K562 (cell line): ENCODE measurements around the gene C10orf95. TPM values are rescaled to one million over a fixed set of nuclear protein-coding genes. Genes with fewer than 3 reads are reported as not detected.

Experiments used
- ELF2 ChIP-seq: fragments of 250-450 bp; sonication (Bioruptor Pico); IDR thresholded peaks from 2 replicates; pipeline ENCODE4 v1.5.0; 2021; ENCODE audit warnings: mild to moderate bottlenecking
- JUND ChIP-seq, 2 experiments: IDR thresholded peaks; 2 replicates in 1 of 2; 3 replicates in 1 of 2; pipeline ENCODE4 v1.6.1; 2011; ENCODE audit warnings: borderline replicate concordance in 2 of 2, low read depth in 2 of 2, low read length in 2 of 2, improper control_type of control experiment in 1 of 2, missing biosample characterization in 1 of 2, missing genetic modification characterization in 1 of 2, missing genetic modification reagents in 1 of 2
- L3MBTL2 ChIP-seq: fragments of 450-650 bp; IDR thresholded peaks from 2 replicates; pipeline ENCODE4 v1.6.1; 2016; ENCODE audit warnings: mild to moderate bottlenecking, moderate library complexity
- MAZ ChIP-seq, 2 experiments: fragments of 450-650 bp in 1 of 2; sonication (generic) in 1 of 2; formaldehyde crosslinking; IDR thresholded peaks in 1 of 2; conservative IDR thresholded peaks in 1 of 2; 2 replicates each; pipeline versions ENCODE4 v1.4.0 to v1.5.0; 2020; ENCODE audit warnings: mild to moderate bottlenecking in 1 of 2, missing genetic modification reagents in 1 of 2
- MTA3 ChIP-seq: fragments of 450-650 bp; formaldehyde crosslinking; IDR thresholded peaks from 2 replicates; pipeline ENCODE4 v1.6.1; 2017; ENCODE audit warnings: mild to moderate bottlenecking, borderline replicate concordance
- POLR2AphosphoS5 ChIP-seq: IDR thresholded peaks from 2 replicates; pipeline ENCODE4 v1.6.1; 2011; ENCODE audit warnings: mild to moderate bottlenecking, low read depth, low read length, moderate library complexity; ENCODE audit not compliant: control insufficient read depth, insufficient read depth
- POLR2G ChIP-seq: fragments of 200-400 bp; formaldehyde crosslinking; IDR thresholded peaks from 2 replicates; pipeline ENCODE4 v1.6.1; 2017; ENCODE audit warnings: low read depth, mild to moderate bottlenecking, antibody characterized with exemption, low read length, moderate library complexity
- TBP ChIP-seq: optimal IDR thresholded peaks from 2 replicates; pipeline ENCODE3; 2011; ENCODE audit warnings: low read depth, low read length, improper control_type of control experiment
- polyA plus RNA-seq, 8 experiments: library from polyadenylated mRNA; depleted of rRNA in 4 of 8; stranded (reverse) in 5 of 8; unstranded in 3 of 8; fragments of >200 nt; fragmentation: Nextera tagmentation in 2 of 8; fragmentation: Illumina TruSeq in 1 of 8; extraction: Ambion mirVana in 2 of 8; extraction: Trizol in 1 of 8; gene quantifications; 2 replicates each; pipeline versions ENCODE4 v1.2.1 to v1.2.3, GENCODE V29; 2011 to 2014; ENCODE audit warnings: inconsistent platforms in 1 of 8, missing spikeins in 1 of 8
- total RNA-seq, 7 experiments: library from RNA; depleted of rRNA in 6 of 7; stranded (reverse); fragments of >200 nt in 6 of 7; fragmentation: Illumina TruSeq in 2 of 7; extraction: Trizol in 2 of 7; gene quantifications; 2 replicates each; pipeline versions ENCODE4 v1.2.1 to v1.2.3, GENCODE V29; 2011 to 2021; ENCODE audit warnings: low replicate concordance in 1 of 7
- TF ChIP-seq, protein P1 (sequence below), 2 experiments: fragments of 150-350 bp in 1 of 2; IDR thresholded peaks; 2 replicates each; pipeline ENCODE4 v1.6.1; 2012 to 2016; ENCODE audit warnings: low read depth in 2 of 2, low read length in 2 of 2, mild to moderate bottlenecking in 1 of 2, moderate library complexity in 1 of 2
- TF ChIP-seq, protein P2 (sequence below): fragments of 450-650 bp; IDR thresholded peaks from 2 replicates; pipeline ENCODE4 v1.7.0; 2016; ENCODE audit warnings: borderline replicate concordance
- TF ChIP-seq, protein P3 (sequence below): fragments of 450-650 bp; IDR thresholded peaks from 2 replicates; pipeline ENCODE4 v1.7.1; 2018; ENCODE audit warnings: mild to moderate bottlenecking, low read depth; ENCODE audit not compliant: partially characterized antibody
- TF ChIP-seq, protein P4 (sequence below), 2 experiments: fragments of 450-650 bp in 1 of 2; IDR thresholded peaks; 2 replicates each; pipeline ENCODE4 v1.6.1; 2011 to 2017; ENCODE audit warnings: low read depth in 2 of 2, antibody characterized with exemption in 1 of 2, borderline replicate concordance in 1 of 2, low read length in 1 of 2, mild to moderate bottlenecking in 1 of 2, mixed read lengths in 1 of 2; ENCODE audit not compliant: control insufficient read depth in 1 of 2

C10orf95 gene
- total and polyA plus RNA-seq, 9 of the 15 experiments (the other 6 are each of a cell fraction or from before 2014, with no cell fraction given), result 0.03 to 0.41 (median 0.17) TPM; not detected in 1

DNA sequence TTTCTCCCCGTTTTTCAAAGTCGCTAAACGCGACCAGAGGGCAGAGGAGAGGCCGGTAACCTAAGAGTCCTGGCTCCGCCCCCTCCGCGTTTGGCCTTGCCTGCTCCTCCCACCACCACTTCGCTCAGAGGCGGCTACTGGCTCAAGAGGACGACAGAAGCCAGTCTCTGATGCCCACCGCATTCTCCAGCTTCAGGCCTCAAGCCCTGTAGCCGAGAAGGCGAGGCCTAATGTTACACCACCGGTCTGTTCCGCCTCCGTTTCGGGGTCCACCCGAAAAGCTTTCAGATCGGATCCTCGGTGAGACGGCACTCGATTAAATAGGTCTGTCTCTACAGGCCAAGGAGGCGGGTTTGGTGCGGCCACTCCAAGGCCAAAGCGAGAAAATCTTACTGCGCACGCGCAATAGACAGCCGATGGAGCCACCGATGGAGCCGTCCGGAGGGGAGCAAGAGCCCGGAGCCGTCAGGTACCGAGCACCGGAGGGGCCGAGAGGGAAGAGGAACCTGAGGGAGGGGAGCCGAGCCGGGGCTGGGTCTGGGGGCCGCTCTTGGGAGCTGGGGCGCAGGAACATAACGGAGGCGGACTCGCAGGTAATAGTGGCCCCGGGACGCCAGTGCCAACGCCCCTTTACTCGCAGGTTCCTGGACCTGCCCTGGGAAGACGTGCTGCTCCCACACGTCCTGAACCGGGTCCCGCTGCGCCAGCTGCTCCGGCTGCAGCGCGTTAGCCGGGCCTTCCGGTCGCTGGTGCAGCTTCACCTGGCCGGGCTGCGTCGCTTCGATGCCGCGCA, 30.4 kb downstream of the C10orf95 start, which contains the start of gene FBXL15 (continued):
- TF ChIP-seq, protein P1, sequence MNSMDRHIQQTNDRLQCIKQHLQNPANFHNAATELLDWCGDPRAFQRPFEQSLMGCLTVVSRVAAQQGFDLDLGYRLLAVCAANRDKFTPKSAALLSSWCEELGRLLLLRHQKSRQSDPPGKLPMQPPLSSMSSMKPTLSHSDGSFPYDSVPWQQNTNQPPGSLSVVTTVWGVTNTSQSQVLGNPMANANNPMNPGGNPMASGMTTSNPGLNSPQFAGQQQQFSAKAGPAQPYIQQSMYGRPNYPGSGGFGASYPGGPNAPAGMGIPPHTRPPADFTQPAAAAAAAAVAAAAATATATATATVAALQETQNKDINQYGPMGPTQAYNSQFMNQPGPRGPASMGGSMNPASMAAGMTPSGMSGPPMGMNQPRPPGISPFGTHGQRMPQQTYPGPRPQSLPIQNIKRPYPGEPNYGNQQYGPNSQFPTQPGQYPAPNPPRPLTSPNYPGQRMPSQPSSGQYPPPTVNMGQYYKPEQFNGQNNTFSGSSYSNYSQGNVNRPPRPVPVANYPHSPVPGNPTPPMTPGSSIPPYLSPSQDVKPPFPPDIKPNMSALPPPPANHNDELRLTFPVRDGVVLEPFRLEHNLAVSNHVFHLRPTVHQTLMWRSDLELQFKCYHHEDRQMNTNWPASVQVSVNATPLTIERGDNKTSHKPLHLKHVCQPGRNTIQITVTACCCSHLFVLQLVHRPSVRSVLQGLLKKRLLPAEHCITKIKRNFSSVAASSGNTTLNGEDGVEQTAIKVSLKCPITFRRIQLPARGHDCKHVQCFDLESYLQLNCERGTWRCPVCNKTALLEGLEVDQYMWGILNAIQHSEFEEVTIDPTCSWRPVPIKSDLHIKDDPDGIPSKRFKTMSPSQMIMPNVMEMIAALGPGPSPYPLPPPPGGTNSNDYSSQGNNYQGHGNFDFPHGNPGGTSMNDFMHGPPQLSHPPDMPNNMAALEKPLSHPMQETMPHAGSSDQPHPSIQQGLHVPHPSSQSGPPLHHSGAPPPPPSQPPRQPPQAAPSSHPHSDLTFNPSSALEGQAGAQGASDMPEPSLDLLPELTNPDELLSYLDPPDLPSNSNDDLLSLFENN (IDR thresholded peaks at IDR 0.05; ENCODE audit: low read depth in 2 of 2, low read length in 2 of 2), result peak in 1 of 2 experiments; percentile 89; a peak in 2 of 4 replicates
- TF ChIP-seq POLR2AphosphoS5 (peak; percentile 27; the same call in 1 of the 2 replicates), JUND (IDR thresholded peaks at IDR 0.05; ENCODE audit: borderline replicate concordance, low read depth, low read length) (peak; percentile 52; the same call in 1 of the 2 replicates), JUND (tag; IDR thresholded peaks at IDR 0.05; ENCODE audit: borderline replicate concordance, low read depth, low read length) (no peak), L3MBTL2 (peak; percentile 81), ELF2 (CRISPR knock-in tag) (0 out of 2 replicates have a peak, but pooled peaks have one; percentile 30), TBP (peak; percentile 64), POLR2G (peak; percentile 72), MAZ (CRISPR knock-in tag; conservative IDR thresholded peaks at IDR 0.05 in 1 of 2, IDR thresholded peaks at IDR 0.05 in 1 of 2) (peak; percentile 59 to 81; a peak in 3 of 4 replicates), MTA3 (peak; percentile 42; the same call in 1 of the 2 replicates)
- TF ChIP-seq, protein P2, sequence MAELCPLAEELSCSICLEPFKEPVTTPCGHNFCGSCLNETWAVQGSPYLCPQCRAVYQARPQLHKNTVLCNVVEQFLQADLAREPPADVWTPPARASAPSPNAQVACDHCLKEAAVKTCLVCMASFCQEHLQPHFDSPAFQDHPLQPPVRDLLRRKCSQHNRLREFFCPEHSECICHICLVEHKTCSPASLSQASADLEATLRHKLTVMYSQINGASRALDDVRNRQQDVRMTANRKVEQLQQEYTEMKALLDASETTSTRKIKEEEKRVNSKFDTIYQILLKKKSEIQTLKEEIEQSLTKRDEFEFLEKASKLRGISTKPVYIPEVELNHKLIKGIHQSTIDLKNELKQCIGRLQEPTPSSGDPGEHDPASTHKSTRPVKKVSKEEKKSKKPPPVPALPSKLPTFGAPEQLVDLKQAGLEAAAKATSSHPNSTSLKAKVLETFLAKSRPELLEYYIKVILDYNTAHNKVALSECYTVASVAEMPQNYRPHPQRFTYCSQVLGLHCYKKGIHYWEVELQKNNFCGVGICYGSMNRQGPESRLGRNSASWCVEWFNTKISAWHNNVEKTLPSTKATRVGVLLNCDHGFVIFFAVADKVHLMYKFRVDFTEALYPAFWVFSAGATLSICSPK, result 0 out of 2 replicates have a peak, but pooled peaks have one; percentile 33
- TF ChIP-seq, protein P3, sequence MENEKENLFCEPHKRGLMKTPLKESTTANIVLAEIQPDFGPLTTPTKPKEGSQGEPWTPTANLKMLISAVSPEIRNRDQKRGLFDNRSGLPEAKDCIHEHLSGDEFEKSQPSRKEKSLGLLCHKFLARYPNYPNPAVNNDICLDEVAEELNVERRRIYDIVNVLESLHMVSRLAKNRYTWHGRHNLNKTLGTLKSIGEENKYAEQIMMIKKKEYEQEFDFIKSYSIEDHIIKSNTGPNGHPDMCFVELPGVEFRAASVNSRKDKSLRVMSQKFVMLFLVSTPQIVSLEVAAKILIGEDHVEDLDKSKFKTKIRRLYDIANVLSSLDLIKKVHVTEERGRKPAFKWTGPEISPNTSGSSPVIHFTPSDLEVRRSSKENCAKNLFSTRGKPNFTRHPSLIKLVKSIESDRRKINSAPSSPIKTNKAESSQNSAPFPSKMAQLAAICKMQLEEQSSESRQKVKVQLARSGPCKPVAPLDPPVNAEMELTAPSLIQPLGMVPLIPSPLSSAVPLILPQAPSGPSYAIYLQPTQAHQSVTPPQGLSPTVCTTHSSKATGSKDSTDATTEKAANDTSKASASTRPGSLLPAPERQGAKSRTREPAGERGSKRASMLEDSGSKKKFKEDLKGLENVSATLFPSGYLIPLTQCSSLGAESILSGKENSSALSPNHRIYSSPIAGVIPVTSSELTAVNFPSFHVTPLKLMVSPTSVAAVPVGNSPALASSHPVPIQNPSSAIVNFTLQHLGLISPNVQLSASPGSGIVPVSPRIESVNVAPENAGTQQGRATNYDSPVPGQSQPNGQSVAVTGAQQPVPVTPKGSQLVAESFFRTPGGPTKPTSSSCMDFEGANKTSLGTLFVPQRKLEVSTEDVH, result peak; percentile 51
- TF ChIP-seq, protein P4, sequence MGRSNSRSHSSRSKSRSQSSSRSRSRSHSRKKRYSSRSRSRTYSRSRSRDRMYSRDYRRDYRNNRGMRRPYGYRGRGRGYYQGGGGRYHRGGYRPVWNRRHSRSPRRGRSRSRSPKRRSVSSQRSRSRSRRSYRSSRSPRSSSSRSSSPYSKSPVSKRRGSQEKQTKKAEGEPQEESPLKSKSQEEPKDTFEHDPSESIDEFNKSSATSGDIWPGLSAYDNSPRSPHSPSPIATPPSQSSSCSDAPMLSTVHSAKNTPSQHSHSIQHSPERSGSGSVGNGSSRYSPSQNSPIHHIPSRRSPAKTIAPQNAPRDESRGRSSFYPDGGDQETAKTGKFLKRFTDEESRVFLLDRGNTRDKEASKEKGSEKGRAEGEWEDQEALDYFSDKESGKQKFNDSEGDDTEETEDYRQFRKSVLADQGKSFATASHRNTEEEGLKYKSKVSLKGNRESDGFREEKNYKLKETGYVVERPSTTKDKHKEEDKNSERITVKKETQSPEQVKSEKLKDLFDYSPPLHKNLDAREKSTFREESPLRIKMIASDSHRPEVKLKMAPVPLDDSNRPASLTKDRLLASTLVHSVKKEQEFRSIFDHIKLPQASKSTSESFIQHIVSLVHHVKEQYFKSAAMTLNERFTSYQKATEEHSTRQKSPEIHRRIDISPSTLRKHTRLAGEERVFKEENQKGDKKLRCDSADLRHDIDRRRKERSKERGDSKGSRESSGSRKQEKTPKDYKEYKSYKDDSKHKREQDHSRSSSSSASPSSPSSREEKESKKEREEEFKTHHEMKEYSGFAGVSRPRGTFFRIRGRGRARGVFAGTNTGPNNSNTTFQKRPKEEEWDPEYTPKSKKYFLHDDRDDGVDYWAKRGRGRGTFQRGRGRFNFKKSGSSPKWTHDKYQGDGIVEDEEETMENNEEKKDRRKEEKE (IDR thresholded peaks at IDR 0.05; ENCODE audit: borderline replicate concordance in 1 of 2, control insufficient read depth in 1 of 2, low read depth in 2 of 2, low read length in 1 of 2), result peak in 1 of 2 experiments; percentile 79; a peak in 1 of 4 replicates
